OCI-LY1 (cell line): ENCODE data around the gene LIPG.

ENCODE experiments used
- EZH2 ChIP-seq: fragments of 200-600 bp; sonication (generic), shearing (Covaris generic); IDR thresholded peaks from 2 replicates; pipeline ENCODE4 v1.8.0; 2017; ENCODE audit warnings: borderline replicate concordance, mixed run types, mild to moderate bottlenecking, antibody characterized with exemption, low read length, moderate library complexity, mixed read lengths
- TF ChIP-seq, protein P1 (sequence below): fragments of 200-600 bp; sonication (generic), shearing (Covaris generic); IDR thresholded peaks from 2 replicates; pipeline ENCODE4 v1.5.1; 2017; ENCODE audit warnings: mild to moderate bottlenecking, antibody characterized with exemption, low read length, moderate library complexity, mixed read lengths

- no peak for TF ChIP-seq EZH2
- TF ChIP-seq, protein P1, sequence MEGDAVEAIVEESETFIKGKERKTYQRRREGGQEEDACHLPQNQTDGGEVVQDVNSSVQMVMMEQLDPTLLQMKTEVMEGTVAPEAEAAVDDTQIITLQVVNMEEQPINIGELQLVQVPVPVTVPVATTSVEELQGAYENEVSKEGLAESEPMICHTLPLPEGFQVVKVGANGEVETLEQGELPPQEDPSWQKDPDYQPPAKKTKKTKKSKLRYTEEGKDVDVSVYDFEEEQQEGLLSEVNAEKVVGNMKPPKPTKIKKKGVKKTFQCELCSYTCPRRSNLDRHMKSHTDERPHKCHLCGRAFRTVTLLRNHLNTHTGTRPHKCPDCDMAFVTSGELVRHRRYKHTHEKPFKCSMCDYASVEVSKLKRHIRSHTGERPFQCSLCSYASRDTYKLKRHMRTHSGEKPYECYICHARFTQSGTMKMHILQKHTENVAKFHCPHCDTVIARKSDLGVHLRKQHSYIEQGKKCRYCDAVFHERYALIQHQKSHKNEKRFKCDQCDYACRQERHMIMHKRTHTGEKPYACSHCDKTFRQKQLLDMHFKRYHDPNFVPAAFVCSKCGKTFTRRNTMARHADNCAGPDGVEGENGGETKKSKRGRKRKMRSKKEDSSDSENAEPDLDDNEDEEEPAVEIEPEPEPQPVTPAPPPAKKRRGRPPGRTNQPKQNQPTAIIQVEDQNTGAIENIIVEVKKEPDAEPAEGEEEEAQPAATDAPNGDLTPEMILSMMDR, result no peak
These were observed 34.1 kb upstream of the LIPG start for GRCh38 chr18:49527631-49528327.
